Effector memory CD4-positive, alpha-beta T cell (primary cell): ENCODE measurements around the gene TREML1.
"Not testable (repeated sequence)": the region's sequence is repeated elsewhere in the genome, so short reads cannot be mapped to it uniquely, and the experiment has no call there.

Experiments
- DNase-seq, 3 donors: peaks; one replicate each; pipeline ENCODE4 v3.0.0-alpha.2; 2020
- H3K27ac ChIP-seq: 2 replicates; pipeline ENCODE4 v1.7.0; 2013; ENCODE audit warnings: mild to moderate bottlenecking, low read length, moderate library complexity; ENCODE audit not compliant: insufficient read depth, poor library complexity, severe bottlenecking
- H3K27me3 ChIP-seq: replicated peaks from 2 replicates; pipeline ENCODE4 v1.7.0; 2013; ENCODE audit warnings: mild to moderate bottlenecking, low read length; ENCODE audit not compliant: insufficient read depth, control insufficient read depth, poor library complexity, severe bottlenecking
- H3K36me3 ChIP-seq: 2 replicates; pipeline ENCODE4 v1.7.0; 2013; ENCODE audit warnings: mild to moderate bottlenecking, low read length, moderate library complexity; ENCODE audit not compliant: control insufficient read depth, insufficient read depth
- H3K4me1 ChIP-seq: 2 replicates; pipeline ENCODE4 v1.7.0; 2013; ENCODE audit warnings: low read length, mild to moderate bottlenecking; ENCODE audit not compliant: control insufficient read depth, insufficient read depth, poor library complexity, severe bottlenecking
- H3K4me3 ChIP-seq: 2 replicates; pipeline ENCODE4 v1.7.0; 2013; ENCODE audit warnings: low read length, low read depth, mild to moderate bottlenecking; ENCODE audit not compliant: insufficient read depth, poor library complexity, severe bottlenecking
- H3K9me3 ChIP-seq: 2 replicates; pipeline ENCODE4 v1.7.0; 2013; ENCODE audit warnings: mild to moderate bottlenecking, low read length, moderate library complexity; ENCODE audit not compliant: control insufficient read depth

The TREML1 gene

DNA sequence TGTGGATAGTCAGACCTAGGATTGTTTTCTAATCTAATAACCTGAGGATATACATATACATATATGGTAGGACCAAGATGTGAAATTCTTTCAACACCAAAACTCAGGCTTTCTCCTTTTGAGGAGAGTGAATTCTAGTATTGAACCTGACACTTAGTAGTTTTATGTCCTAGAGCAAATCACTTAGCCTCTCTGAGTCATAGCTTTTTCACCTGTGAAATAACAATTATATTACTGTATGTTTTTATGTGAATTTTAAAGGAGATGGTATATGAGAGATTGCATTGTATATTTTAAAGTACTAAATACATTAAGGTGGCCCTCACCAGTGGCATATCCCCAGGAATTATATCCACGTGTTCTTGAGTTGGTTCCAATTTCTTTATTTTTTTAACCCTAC, 34.6 kb downstream of the TREML1 start:
- peaks cover 3% of the 10 kb centered on the region for H3K36me3 ChIP-seq
- no peak overlapping the region for H3K4me3 ChIP-seq
- H3K9me3 ChIP-seq, result no peaks in the 10 kb centered on the region
- DNase-seq, result no peak
- H3K4me1 ChIP-seq, result no peaks in the 10 kb centered on the region
- no peak overlapping the region for H3K27ac ChIP-seq
- no peaks in the 10 kb centered on the region for H3K27me3 ChIP-seq

DNA sequence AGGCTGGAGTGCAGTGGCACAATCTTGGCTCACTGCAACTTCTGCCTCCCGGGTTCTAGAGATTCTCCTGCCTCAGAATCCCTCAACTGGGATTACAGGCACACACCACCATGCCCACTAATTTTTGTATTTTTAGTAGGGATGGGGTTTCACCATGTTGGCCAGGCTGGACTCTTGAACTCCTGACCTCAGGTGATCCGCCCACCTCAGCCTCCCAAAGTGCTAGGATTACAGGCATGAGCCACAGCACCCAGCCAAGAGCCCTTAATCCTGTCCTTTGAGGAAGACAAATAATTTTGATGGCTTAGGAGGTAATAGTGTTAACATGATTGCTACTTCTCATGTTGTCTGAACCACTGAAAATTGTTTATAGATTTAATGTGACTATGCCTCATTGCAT, 39.1 kb downstream of the TREML1 start:
- DNase-seq, H3K36me3 ChIP-seq, H3K9me3 ChIP-seq, H3K4me1 ChIP-seq, H3K4me3 ChIP-seq, H3K27ac ChIP-seq, H3K27me3 ChIP-seq: not testable (repeated sequence)

DNA sequence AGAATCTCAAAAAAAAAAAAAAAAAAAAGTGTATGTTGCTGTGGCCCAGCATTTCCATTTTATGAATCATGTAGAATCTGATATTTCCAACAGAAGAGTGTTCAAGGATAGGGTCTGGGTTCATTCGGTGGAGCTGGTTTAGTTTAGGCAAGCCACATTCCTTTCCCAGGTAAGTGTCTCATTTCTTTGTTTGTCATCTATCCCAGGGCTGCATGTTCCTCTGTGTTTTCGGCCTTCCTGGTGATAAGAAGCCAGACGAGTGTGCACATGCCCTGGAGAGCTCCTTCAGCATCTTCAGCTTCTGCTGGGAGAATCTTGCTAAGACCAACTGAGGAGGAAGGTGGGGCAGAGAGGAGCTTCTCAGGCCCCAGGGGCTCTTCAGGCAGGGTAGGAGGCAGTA, 43.1 kb downstream of the TREML1 start:
- H3K4me3 ChIP-seq, result no peak overlapping the region
- H3K36me3 ChIP-seq, result no peaks in the 10 kb centered on the region
- DNase-seq, result no peak
- no peak overlapping the region for H3K27ac ChIP-seq
- no peaks in the 10 kb centered on the region for H3K9me3 ChIP-seq
- no peaks in the 10 kb centered on the region for H3K4me1 ChIP-seq
- no peaks in the 10 kb centered on the region for H3K27me3 ChIP-seq

DNA sequence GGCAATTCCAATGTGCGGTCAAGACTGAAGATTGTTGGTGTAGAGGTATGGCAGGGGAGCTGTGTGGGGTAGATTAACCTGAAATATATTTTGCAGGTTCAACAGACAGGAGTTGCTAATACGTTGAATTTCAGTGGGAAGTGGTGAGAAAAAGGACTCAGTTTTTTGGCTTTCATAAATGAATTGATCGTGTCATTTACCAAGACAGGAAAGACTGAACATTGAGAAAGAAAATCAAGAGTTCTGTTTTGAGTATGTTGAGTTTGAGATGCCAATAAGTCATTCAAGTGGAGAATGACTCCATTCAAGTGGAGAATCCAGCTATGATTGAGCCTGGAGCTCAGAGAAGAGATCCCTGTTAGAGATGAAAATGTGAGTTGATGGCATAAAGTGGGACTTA, 50.3 kb downstream of the TREML1 start:
- Histone ChIP-seq H3K4me3 (no peak overlapping the region), H3K9me3 (no peaks in the 10 kb centered on the region), H3K4me1 (no peaks in the 10 kb centered on the region), H3K36me3 (peaks cover 18% of the 10 kb centered on the region), H3K27me3 (no peaks in the 10 kb centered on the region), H3K27ac (no peak overlapping the region)
- no peak for DNase-seq

DNA sequence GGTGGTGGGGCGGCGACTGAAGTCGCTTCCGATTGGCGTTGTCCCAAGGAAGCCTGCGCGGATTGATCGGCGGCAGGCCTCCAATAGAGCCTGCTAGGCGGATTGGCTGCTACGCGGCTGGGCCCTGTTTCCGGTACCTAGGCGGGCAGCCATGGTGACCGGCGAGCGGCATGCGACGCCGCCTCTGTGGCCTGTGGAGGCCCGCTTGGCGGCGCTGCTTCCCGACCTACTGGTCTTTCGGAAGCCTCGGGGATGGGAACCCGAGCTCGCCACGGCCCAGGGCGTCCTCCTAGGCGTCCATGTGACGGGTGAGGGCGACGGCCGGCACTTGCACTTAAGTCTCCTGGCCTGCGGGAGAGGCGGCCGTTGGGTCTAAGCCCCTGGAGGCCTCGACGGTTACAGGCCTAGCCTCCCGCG, 53.3 kb downstream of the TREML1 start:
- Histone ChIP-seq H3K4me1 (no peaks in the 10 kb centered on the region), H3K36me3 (peaks cover 48% of the 10 kb centered on the region), H3K27me3 (no peaks in the 10 kb centered on the region), H3K4me3 (no peak overlapping the region), H3K27ac (no peak overlapping the region), H3K9me3 (no peaks in the 10 kb centered on the region)
- DNase-seq, result no peak
